ENCODE data around the gene KCNQ1. TPM values are rescaled to one million over a fixed set of nuclear protein-coding genes. Genes with fewer than 3 reads are reported as not detected.
"Not testable (repeated sequence)": the region's sequence is repeated elsewhere in the genome, so short reads cannot be mapped to it uniquely, and the experiment has no call there.

The KCNQ1 gene
- polyA plus RNA-seq, 4 donors = 18.4 to 54.4 (median 21.3) TPM

DNA sequence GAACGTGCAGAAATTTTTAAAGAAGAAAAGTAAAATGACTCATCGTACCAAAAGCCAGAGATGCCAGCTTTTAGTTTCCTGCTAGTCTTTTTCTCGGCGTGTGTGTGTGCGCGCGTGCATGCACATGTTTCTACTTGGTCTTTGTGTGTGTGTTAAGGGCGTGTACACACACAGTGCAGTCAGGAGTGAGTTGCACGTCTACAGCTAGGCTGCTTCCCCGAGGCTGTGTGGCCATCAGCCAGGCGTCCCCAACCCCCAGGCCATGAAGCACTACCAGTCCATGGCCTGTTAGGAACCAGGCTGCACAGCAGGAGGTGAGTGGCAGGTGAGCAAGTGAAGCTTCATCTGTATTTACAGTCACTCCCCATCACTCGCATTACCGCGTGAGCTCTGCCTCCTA lies 36.4 kb downstream of the KCNQ1 start:
- DNase-seq (no peak), FAIRE-seq (no peak)
- Histone ChIP-seq H3K4me3 (ENCODE audit: low read depth in 1 of 3, low read length in 3 of 3) (no peak overlapping the region), H3K9me3 (ENCODE audit: control insufficient read depth in 2 of 2, insufficient read depth in 1 of 2, low read depth in 1 of 2, low read length in 1 of 2) (peaks cover 0 to 14% of the 10 kb centered on the region in 2 donors), H3K36me3 (ENCODE audit: control insufficient read depth in 3 of 3, insufficient read depth in 2 of 3, low read depth in 1 of 3, low read length in 3 of 3) (peaks cover 0 to 10% (median 2%) of the 10 kb centered on the region in 3 donors), H3K4me1 (ENCODE audit: control insufficient read depth in 3 of 3, insufficient read depth in 2 of 3, low read depth in 1 of 3, low read length in 2 of 3) (no peaks in the 10 kb centered on the region), H3K27ac (ENCODE audit: low read depth in 1 of 3, low read length in 2 of 3) (no peak overlapping the region), H3K27me3 (ENCODE audit: control insufficient read depth in 3 of 3, insufficient read depth in 3 of 3, low read length in 3 of 3) (no peaks in the 10 kb centered on the region)
- WGBS, 3 donors = 64 to 72% (median 68%) methylated on average over 14 of the region's 14 CpGs

DNA sequence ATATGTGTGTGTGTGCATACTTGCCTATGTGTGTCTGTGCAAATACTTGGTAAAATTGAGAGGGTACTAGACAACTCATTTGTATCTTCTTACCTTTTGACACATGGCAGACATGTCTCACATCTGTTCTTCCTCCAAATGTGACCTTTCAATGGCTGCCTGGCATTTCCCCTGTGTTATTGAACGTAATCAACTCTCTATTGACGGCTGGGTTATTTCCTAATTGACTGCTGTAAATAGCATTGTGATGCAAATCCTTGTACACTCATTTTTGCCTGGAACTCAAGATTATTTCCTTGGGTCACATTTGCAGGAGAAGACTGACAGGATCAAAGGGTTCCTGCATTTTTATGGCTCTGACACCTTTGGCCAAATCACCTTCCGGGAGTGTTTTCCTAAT lies 37.4 kb downstream of the KCNQ1 start:
- Histone ChIP-seq H3K27me3 (ENCODE audit: control insufficient read depth in 3 of 3, insufficient read depth in 3 of 3, low read length in 3 of 3) (no peaks in the 10 kb centered on the region), H3K4me1 (ENCODE audit: control insufficient read depth in 3 of 3, insufficient read depth in 2 of 3, low read depth in 1 of 3, low read length in 2 of 3) (no peaks in the 10 kb centered on the region), H3K4me3 (ENCODE audit: low read depth in 1 of 3, low read length in 3 of 3) (no peak overlapping the region), H3K9me3 (ENCODE audit: control insufficient read depth in 2 of 2, insufficient read depth in 1 of 2, low read depth in 1 of 2, low read length in 1 of 2) (peaks cover 0 to 19% of the 10 kb centered on the region in 2 donors), H3K36me3 (ENCODE audit: control insufficient read depth in 3 of 3, insufficient read depth in 2 of 3, low read depth in 1 of 3, low read length in 3 of 3) (peaks cover 0 to 10% (median 2%) of the 10 kb centered on the region in 3 donors), H3K27ac (ENCODE audit: low read depth in 1 of 3, low read length in 2 of 3) (no peak overlapping the region)
- DNase-seq = no peak
- FAIRE-seq = no peak
- WGBS, 3 donors = 12 to 37% (median 24%) methylated on average over 3 of the region's 3 CpGs

DNA sequence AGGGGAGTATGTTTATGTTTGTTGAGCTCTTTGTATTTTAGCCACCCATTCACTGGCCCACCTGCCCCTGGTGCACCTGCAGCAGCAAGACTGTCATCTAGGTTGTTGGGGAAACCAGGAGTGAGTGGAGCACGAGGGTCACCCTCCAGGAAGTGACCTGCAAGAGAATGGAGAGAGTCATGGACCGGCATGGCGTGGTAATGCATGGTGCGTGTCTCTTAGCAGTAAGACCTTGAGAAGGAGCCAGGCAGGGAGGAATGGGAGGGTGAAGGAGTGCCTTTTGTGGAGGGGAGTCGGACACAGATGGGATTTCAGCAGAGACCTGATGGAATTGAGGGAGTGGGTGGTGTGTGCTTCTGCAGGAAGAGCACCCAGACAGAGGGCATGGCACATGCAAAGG lies 37.9 kb downstream of the KCNQ1 start:
- WGBS, 3 donors = 68 to 78% (median 69%) methylated on average over 5 of the region's 5 CpGs
- peaks cover 0 to 18% of the 10 kb centered on the region in 2 donors for H3K9me3 ChIP-seq (ENCODE audit: control insufficient read depth in 2 of 2, insufficient read depth in 1 of 2, low read depth in 1 of 2, low read length in 1 of 2)
- FAIRE-seq = no peak
- H3K27ac ChIP-seq (ENCODE audit: low read depth in 1 of 3, low read length in 2 of 3) = no peak overlapping the region
- no peak for DNase-seq
- no peak overlapping the region for H3K4me3 ChIP-seq (ENCODE audit: low read depth in 1 of 3, low read length in 3 of 3)
- no peaks in the 10 kb centered on the region for H3K4me1 ChIP-seq (ENCODE audit: control insufficient read depth in 3 of 3, insufficient read depth in 2 of 3, low read depth in 1 of 3, low read length in 2 of 3)
- no peaks in the 10 kb centered on the region for H3K27me3 ChIP-seq (ENCODE audit: control insufficient read depth in 3 of 3, insufficient read depth in 3 of 3, low read length in 3 of 3)
- H3K36me3 ChIP-seq (ENCODE audit: control insufficient read depth in 3 of 3, insufficient read depth in 2 of 3, low read depth in 1 of 3, low read length in 3 of 3) = peaks cover 0 to 9% (median 2%) of the 10 kb centered on the region in 3 donors

DNA sequence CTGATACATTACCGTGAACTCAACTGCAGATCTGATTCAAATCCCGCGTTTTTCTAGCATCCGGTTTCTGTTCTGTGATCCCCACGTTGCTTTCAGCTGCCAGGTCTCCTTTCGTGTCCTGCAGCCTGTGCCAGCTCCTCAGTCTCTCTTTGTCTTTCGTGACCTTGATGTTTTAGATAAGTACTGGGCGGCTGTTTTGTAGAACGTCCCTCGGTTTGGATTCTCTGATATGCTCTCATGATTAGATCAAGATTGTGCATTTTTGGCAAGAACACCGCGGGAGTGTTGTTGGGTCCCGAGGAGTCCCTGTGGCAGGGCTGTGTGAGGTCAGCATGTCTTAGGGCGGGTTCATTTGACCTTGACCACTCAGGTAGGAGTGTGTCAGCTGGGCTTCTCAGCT lies 38.6 kb downstream of the KCNQ1 start:
- H3K4me1 ChIP-seq (ENCODE audit: control insufficient read depth in 3 of 3, insufficient read depth in 2 of 3, low read depth in 1 of 3, low read length in 2 of 3) = no peaks in the 10 kb centered on the region
- peaks cover 0 to 15% of the 10 kb centered on the region in 2 donors for H3K9me3 ChIP-seq (ENCODE audit: control insufficient read depth in 2 of 2, insufficient read depth in 1 of 2, low read depth in 1 of 2, low read length in 1 of 2)
- WGBS, 3 donors = 11 to 45% (median 24%) methylated on average over 14 of the region's 14 CpGs
- H3K27ac ChIP-seq (ENCODE audit: low read depth in 1 of 3, low read length in 2 of 3) = peak overlapping the region in 1 of 3 donors; percentile 56
- H3K36me3 ChIP-seq (ENCODE audit: control insufficient read depth in 3 of 3, insufficient read depth in 2 of 3, low read depth in 1 of 3, low read length in 3 of 3) = peaks cover 0 to 6% (median 0%) of the 10 kb centered on the region in 3 donors
- H3K27me3 ChIP-seq (ENCODE audit: control insufficient read depth in 3 of 3, insufficient read depth in 3 of 3, low read length in 3 of 3) = no peaks in the 10 kb centered on the region
- no peak for FAIRE-seq
- no peak for DNase-seq
- H3K4me3 ChIP-seq (ENCODE audit: low read depth in 1 of 3, low read length in 3 of 3) = no peak overlapping the region

DNA sequence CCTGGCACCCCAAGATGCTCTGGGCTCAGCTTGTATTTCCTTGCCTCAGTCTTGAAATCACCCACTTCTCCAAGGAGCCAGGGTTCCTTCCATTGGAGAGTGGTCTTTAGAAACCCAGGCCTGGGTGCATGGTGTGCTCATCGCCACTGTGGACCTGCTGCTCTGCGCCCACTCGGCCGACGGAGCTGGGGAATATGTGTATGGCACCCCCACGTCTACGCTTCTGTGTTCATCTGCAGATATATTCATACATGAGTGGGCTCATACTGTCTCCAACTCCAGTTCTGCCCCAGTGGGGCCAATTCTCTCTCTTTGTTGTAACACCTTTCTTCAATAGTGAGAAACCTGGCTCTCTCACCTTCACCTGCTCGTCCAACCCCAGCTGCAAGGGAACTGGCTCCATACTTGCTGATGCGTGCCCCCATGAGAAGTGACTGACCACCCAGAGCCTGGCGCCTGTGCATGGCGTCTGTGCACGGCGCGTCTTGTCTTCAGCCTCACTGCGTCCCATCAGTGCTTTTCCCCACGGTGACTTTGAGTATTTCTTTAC lies 39.8 kb downstream of the KCNQ1 start:
- Histone ChIP-seq H3K4me1 (ENCODE audit: control insufficient read depth in 3 of 3, insufficient read depth in 2 of 3, low read depth in 1 of 3, low read length in 2 of 3) (no peaks in the 10 kb centered on the region), H3K27me3 (ENCODE audit: control insufficient read depth in 3 of 3, insufficient read depth in 3 of 3, low read length in 3 of 3) (no peaks in the 10 kb centered on the region), H3K9me3 (ENCODE audit: control insufficient read depth in 2 of 2, insufficient read depth in 1 of 2, low read depth in 1 of 2, low read length in 1 of 2) (peaks cover 0 to 14% of the 10 kb centered on the region in 2 donors), H3K36me3 (ENCODE audit: control insufficient read depth in 3 of 3, insufficient read depth in 2 of 3, low read depth in 1 of 3, low read length in 3 of 3) (peaks cover 0 to 3% (median 0%) of the 10 kb centered on the region in 3 donors), H3K27ac (ENCODE audit: low read depth in 1 of 3, low read length in 2 of 3) (no peak overlapping the region), H3K4me3 (ENCODE audit: low read depth in 1 of 3, low read length in 3 of 3) (no peak overlapping the region)
- no peak for FAIRE-seq
- DNase-seq = no peak
- WGBS, 3 donors = 92 to 96% (median 92%) methylated on average over 16 of the region's 16 CpGs

DNA sequence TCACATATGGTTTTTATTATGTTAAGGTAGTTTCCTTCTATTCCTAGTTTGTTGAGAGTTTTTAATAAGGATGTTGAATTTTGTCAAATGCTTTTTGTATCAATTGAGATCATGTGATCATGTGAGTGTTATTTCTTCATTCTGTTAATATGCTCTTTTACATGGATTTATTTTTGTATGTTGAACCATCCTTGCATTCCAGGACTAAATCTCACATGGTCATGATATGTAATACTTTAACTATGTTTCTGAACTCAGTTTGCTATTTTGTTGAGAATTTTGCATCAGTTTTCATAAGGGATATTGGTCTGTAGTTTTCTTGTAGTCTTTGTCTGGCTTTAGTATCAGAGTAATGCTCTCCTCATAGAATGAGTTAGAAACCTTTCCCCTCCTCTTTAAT lies 43.2 kb downstream of the KCNQ1 start:
- no peak overlapping the region for H3K4me3 ChIP-seq (ENCODE audit: low read depth in 1 of 3, low read length in 3 of 3)
- H3K4me1 ChIP-seq (ENCODE audit: control insufficient read depth in 3 of 3, insufficient read depth in 2 of 3, low read depth in 1 of 3, low read length in 2 of 3) = no peaks in the 10 kb centered on the region
- H3K27ac ChIP-seq (ENCODE audit: low read depth in 1 of 3, low read length in 2 of 3) = no peak overlapping the region
- no peaks in the 10 kb centered on the region for H3K27me3 ChIP-seq (ENCODE audit: control insufficient read depth in 3 of 3, insufficient read depth in 3 of 3, low read length in 3 of 3)
- no peak for FAIRE-seq
- DNase-seq = no peak
- H3K36me3 ChIP-seq (ENCODE audit: control insufficient read depth in 3 of 3, insufficient read depth in 2 of 3, low read depth in 1 of 3, low read length in 3 of 3) = peaks cover 0 to 3% (median 0%) of the 10 kb centered on the region in 3 donors
- H3K9me3 ChIP-seq (ENCODE audit: control insufficient read depth in 2 of 2, insufficient read depth in 1 of 2, low read depth in 1 of 2, low read length in 1 of 2) = peaks cover 0 to 26% of the 10 kb centered on the region in 2 donors

DNA sequence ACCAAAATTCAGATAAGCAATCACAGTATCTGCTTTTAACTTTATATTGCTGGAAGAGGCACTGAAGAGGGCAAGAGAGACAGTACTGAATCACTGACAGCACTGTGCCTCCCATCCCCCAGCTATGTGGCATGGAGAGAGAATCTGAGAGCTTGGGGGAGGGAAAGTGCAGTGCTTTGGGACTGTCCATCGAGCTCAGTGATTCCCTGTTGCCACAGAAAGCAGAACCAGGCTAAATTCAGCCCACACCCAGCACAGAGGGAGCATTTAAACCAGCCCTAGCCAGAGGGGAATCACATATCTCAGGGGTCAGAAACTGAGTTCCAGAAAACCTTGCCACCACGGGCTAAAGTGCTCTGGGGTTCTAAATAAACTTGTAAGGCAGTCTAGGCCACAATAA lies 44.3 kb downstream of the KCNQ1 start:
- Histone ChIP-seq H3K27me3 (ENCODE audit: control insufficient read depth in 3 of 3, insufficient read depth in 3 of 3, low read length in 3 of 3) (no peaks in the 10 kb centered on the region), H3K4me1 (ENCODE audit: control insufficient read depth in 3 of 3, insufficient read depth in 2 of 3, low read depth in 1 of 3, low read length in 2 of 3) (no peaks in the 10 kb centered on the region), H3K9me3 (ENCODE audit: control insufficient read depth in 2 of 2, insufficient read depth in 1 of 2, low read depth in 1 of 2, low read length in 1 of 2) (peaks cover 0 to 26% of the 10 kb centered on the region in 2 donors), H3K36me3 (ENCODE audit: control insufficient read depth in 3 of 3, insufficient read depth in 2 of 3, low read depth in 1 of 3, low read length in 3 of 3) (peaks cover 0 to 3% (median 0%) of the 10 kb centered on the region in 3 donors), H3K4me3 (ENCODE audit: low read depth in 1 of 3, low read length in 3 of 3) (no peak overlapping the region), H3K27ac (ENCODE audit: low read depth in 1 of 3, low read length in 2 of 3) (no peak overlapping the region)
- FAIRE-seq = no peak
- no peak for DNase-seq
- 46 to 72% (median 65%) methylated on average over 2 of the region's 2 CpGs for WGBS, 3 donors

DNA sequence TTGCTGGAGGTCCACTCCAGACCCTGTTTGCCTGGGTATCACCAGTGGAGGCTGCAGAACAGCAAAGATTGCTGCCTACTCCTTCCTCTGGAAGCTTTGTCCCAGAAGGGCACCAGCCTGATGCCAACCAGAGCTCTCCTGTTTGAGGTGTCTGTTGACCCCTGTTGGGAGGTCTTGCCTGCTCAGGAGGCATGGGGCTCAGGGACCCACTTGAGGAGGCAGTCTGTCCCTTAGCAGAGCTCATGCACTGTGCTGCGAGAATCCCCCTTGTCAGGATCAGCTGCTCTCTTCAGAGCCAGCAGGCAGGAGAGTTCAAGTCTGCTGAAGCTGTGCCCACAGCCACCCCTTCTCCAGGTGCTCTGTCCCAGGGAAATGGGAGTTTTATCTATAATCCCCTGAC lies 53.1 kb downstream of the KCNQ1 start:
- H3K4me3 ChIP-seq (ENCODE audit: low read depth in 1 of 3, low read length in 3 of 3); H3K27ac ChIP-seq (ENCODE audit: low read depth in 1 of 3, low read length in 2 of 3): not testable (repeated sequence)

DNA sequence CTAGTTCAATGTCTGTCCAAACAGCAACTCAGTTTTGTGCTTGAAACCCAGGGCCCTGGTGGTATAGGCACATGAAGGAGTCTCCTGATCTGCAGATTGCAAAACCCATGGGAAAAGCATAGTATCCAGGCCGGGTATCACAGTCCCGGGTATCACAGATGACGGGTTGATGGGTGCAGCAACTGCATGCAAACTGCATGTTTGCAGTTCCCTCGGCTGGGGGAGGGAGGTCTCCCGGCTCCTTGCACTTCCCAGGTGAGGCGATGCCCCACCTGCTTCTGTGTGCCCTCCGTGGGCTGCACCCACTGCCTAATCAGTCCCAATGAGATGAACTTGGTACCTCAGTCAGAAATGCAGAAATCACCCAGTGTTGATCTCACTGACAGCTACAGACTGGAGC lies 53.9 kb downstream of the KCNQ1 start:
- Histone ChIP-seq H3K4me1 (ENCODE audit: control insufficient read depth in 3 of 3, insufficient read depth in 2 of 3, low read depth in 1 of 3, low read length in 2 of 3) (no peaks in the 10 kb centered on the region), H3K4me3 (ENCODE audit: low read depth in 1 of 3, low read length in 3 of 3) (no peak overlapping the region), H3K27ac (ENCODE audit: low read depth in 1 of 3, low read length in 2 of 3) (no peak overlapping the region), H3K36me3 (ENCODE audit: control insufficient read depth in 3 of 3, insufficient read depth in 2 of 3, low read depth in 1 of 3, low read length in 3 of 3) (no peaks in the 10 kb centered on the region), H3K27me3 (ENCODE audit: control insufficient read depth in 3 of 3, insufficient read depth in 3 of 3, low read length in 3 of 3) (no peaks in the 10 kb centered on the region), H3K9me3 (ENCODE audit: control insufficient read depth in 2 of 2, insufficient read depth in 1 of 2, low read depth in 1 of 2, low read length in 1 of 2) (peaks cover 0 to 4% of the 10 kb centered on the region in 2 donors)
- WGBS, 3 donors = 36 to 78% (median 61%) methylated on average over 7 of the region's 7 CpGs
- FAIRE-seq = no peak
- DNase-seq = peak in 1 of 2 donors; percentile 20

More for the DNA sequence above, 53.1 kb downstream of the KCNQ1 start:
- not testable (repeated sequence) for H3K27me3 ChIP-seq (ENCODE audit: control insufficient read depth in 3 of 3, insufficient read depth in 3 of 3, low read length in 3 of 3); H3K9me3 ChIP-seq (ENCODE audit: control insufficient read depth in 2 of 2, insufficient read depth in 1 of 2, low read depth in 1 of 2, low read length in 1 of 2); H3K36me3 ChIP-seq (ENCODE audit: control insufficient read depth in 3 of 3, insufficient read depth in 2 of 3, low read depth in 1 of 3, low read length in 3 of 3); H3K4me1 ChIP-seq (ENCODE audit: control insufficient read depth in 3 of 3, insufficient read depth in 2 of 3, low read depth in 1 of 3, low read length in 2 of 3); DNase-seq; FAIRE-seq
- 89 to 95% (median 94%) methylated on average over 1 of the region's 1 CpG for WGBS, 3 donors

Data from small intestine (tissue), 7 donors.